Fibroblast of lung (primary cell): Measurements from ENCODE around the gene TANC1.
"Not testable (repeated sequence)": the region's sequence is repeated elsewhere in the genome, so short reads cannot be mapped to it uniquely, and the experiment has no call there.

Experiments
- EZH2 ChIP-seq: IDR thresholded peaks from 2 replicates; pipeline ENCODE4 v1.5.1; 2012; ENCODE audit warnings: low read length, control low read depth, mild to moderate bottlenecking; ENCODE audit errors: missing control alignments
- TF ChIP-seq, protein P1 (sequence below), 2 donors: IDR thresholded peaks in 1 of 2; conservative IDR thresholded peaks in 1 of 2; 1 replicate in 1 of 2; 2 replicates in 1 of 2; pipeline ENCODE4 v1.5.1; 2011 to 2012; ENCODE audit warnings: low read length in 2 of 2, control low read depth in 1 of 2, inconsistent platforms in 1 of 2, low read depth in 1 of 2, mild to moderate bottlenecking in 1 of 2

DNA sequence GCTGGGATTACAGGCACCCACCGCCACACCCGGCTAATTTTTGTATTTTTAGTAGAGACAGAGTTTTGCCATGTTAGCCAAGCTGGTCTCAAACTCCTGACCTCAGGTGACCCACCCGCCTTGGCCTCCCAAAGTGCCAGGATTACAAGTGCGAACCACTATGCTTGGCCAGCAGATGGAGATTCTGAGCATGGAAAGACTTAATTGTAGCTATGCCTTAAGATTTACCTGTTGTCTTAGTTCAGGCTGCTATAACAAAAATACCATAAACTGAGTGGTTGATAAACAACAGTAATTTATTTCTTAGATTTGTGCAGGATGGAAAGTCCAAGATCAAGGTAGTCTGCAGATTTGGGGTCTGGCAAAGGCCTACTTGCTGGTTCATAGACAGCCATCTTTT, 172.4 kb downstream of the TANC1 start:
- TF ChIP-seq, protein P1, sequence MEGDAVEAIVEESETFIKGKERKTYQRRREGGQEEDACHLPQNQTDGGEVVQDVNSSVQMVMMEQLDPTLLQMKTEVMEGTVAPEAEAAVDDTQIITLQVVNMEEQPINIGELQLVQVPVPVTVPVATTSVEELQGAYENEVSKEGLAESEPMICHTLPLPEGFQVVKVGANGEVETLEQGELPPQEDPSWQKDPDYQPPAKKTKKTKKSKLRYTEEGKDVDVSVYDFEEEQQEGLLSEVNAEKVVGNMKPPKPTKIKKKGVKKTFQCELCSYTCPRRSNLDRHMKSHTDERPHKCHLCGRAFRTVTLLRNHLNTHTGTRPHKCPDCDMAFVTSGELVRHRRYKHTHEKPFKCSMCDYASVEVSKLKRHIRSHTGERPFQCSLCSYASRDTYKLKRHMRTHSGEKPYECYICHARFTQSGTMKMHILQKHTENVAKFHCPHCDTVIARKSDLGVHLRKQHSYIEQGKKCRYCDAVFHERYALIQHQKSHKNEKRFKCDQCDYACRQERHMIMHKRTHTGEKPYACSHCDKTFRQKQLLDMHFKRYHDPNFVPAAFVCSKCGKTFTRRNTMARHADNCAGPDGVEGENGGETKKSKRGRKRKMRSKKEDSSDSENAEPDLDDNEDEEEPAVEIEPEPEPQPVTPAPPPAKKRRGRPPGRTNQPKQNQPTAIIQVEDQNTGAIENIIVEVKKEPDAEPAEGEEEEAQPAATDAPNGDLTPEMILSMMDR (conservative IDR thresholded peaks at IDR 0.05 in 1 of 2, IDR thresholded peaks at IDR 0.05 in 1 of 2; ENCODE audit: low read depth in 1 of 2, low read length in 2 of 2), result not testable (repeated sequence)
- TF ChIP-seq EZH2, result not testable (repeated sequence)
